ENCODE measurements around the gene SLC9A6. TPM values are rescaled to one million over a fixed set of nuclear protein-coding genes. Genes with fewer than 3 reads are reported as not detected.

The SLC9A6 gene
- total RNA-seq, 1 donor from 2014 or later: 24.2 TPM

DNA sequence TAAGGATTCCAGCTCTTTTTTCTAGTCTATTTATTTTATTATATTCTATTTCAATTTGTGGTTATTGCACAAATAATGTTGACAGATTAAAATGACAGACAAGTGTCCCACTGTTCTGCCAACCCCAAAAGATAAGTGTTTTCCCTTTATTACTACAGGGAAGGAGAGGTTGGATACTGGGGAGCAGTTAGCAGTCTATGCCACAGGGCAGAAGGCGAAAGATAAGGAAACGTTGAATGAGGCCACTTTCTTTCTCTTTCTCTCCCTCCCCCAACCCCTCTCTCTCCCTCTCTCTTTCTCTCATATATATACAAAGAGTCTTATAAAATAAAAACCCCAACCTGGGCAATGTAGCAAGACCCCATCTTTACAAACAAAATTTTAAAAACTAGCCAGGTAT, 31.6 kb downstream of the SLC9A6 start:
- no peak overlapping the region for H3K27ac Mint-ChIP-seq
- TF ChIP-seq CTCF (IDR thresholded peaks at IDR 0.05) (no peak), EZH2 (IDR thresholded peaks at IDR 0.05) (no peak), EZH2phosphoT487 (IDR thresholded peaks at IDR 0.05) (no peak)
- Histone ChIP-seq H3F3A (ENCODE audit: low read depth) (no peaks in the 10 kb centered on the region), H3K4me1 (no peaks in the 10 kb centered on the region), H3K36me3 (no peaks in the 10 kb centered on the region), H3K79me2 (ENCODE audit: low read depth) (no peaks in the 10 kb centered on the region), H3K27ac (no peak overlapping the region), H4K20me1 (ENCODE audit: low read depth) (no peaks in the 10 kb centered on the region), H3K9ac (no peak overlapping the region), H3K27me3 (no peaks in the 10 kb centered on the region), H3K9me3 (ENCODE audit: low read depth) (no peaks in the 10 kb centered on the region), H3K4me3 (no peak overlapping the region), H2AFZ (replicated peaks) (no peak overlapping the region), H3K4me2 (no peak overlapping the region)
- no peaks in the 10 kb centered on the region for H3K27me3 Mint-ChIP-seq (ENCODE audit: insufficient read depth, low read depth)
- no peak for DNase-seq (ENCODE audit: low spot score)
- no peak overlapping the region for H3K4me3 Mint-ChIP-seq
- H3K36me3 Mint-ChIP-seq: peaks cover 17% of the 10 kb centered on the region
- no peaks in the 10 kb centered on the region for H3K9me3 Mint-ChIP-seq
- peaks cover 5% of the 10 kb centered on the region for H3K4me1 Mint-ChIP-seq

DNA sequence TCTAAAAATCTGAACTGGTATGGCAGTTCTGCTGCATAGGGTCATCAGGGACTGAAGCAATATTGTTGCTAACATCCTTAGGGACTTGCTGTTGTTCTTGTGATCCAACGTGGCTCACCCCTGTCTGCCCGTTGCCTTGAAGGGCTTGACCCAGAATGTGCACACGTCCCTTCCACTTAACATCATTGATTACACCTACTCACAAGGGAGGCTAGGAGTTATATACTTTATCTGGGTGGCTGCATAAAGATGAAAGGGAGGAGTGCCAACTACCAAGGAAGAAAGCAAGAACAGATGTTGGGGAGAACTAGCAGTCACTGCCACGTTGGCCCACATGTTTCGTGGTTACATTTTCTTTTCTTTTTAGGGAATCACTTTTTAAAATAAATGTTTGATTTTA, 34.0 kb downstream of the SLC9A6 start:
- TF ChIP-seq EZH2phosphoT487 (IDR thresholded peaks at IDR 0.05) (no peak), EZH2 (IDR thresholded peaks at IDR 0.05) (no peak)
- peaks cover 15% of the 10 kb centered on the region for H3K36me3 Mint-ChIP-seq
- Histone ChIP-seq H3K4me3 (no peak overlapping the region), H4K20me1 (ENCODE audit: low read depth) (no peaks in the 10 kb centered on the region), H3K27me3 (no peaks in the 10 kb centered on the region), H3K27ac (no peak overlapping the region), H3F3A (ENCODE audit: low read depth) (no peaks in the 10 kb centered on the region), H3K36me3 (no peaks in the 10 kb centered on the region), H2AFZ (replicated peaks) (no peak overlapping the region), H3K4me2 (no peak overlapping the region), H3K4me1 (no peaks in the 10 kb centered on the region), H3K9ac (no peak overlapping the region), H3K79me2 (ENCODE audit: low read depth) (no peaks in the 10 kb centered on the region), H3K9me3 (ENCODE audit: low read depth) (no peaks in the 10 kb centered on the region)
- no peaks in the 10 kb centered on the region for H3K9me3 Mint-ChIP-seq
- no peak overlapping the region for H3K27ac Mint-ChIP-seq
- no peak for DNase-seq (ENCODE audit: low spot score)
- peaks cover 4% of the 10 kb centered on the region for H3K4me1 Mint-ChIP-seq
- peaks cover 3% of the 10 kb centered on the region for H3K27me3 Mint-ChIP-seq (ENCODE audit: insufficient read depth, low read depth)
- no peak overlapping the region for H3K4me3 Mint-ChIP-seq

GRCh38 chrX:136021160-136021559, 35.9 kb downstream of the SLC9A6 start:
- H3K36me3 ChIP-seq: no peaks in the 10 kb centered on the region
- H3K27me3 ChIP-seq: no peaks in the 10 kb centered on the region
- no peak for DNase-seq (ENCODE audit: low spot score)
- H3K27ac ChIP-seq: no peak overlapping the region
- H3K4me1 ChIP-seq: no peaks in the 10 kb centered on the region
- Mint-ChIP-seq H3K27me3 (ENCODE audit: insufficient read depth, low read depth) (peaks cover 3% of the 10 kb centered on the region), H3K9me3 (no peaks in the 10 kb centered on the region), H3K4me3 (no peak overlapping the region), H3K27ac (no peak overlapping the region), H3K4me1 (peaks cover 10% of the 10 kb centered on the region), H3K36me3 (peaks cover 12% of the 10 kb centered on the region)
- H2AFZ ChIP-seq (replicated peaks): no peak overlapping the region
- H3K79me2 ChIP-seq (ENCODE audit: low read depth): no peaks in the 10 kb centered on the region
- no peak overlapping the region for H3K9ac ChIP-seq
- H3F3A ChIP-seq (ENCODE audit: low read depth): no peaks in the 10 kb centered on the region
- H4K20me1 ChIP-seq (ENCODE audit: low read depth): no peaks in the 10 kb centered on the region
- H3K9me3 ChIP-seq (ENCODE audit: low read depth): peaks cover 3% of the 10 kb centered on the region
- no peak overlapping the region for H3K4me3 ChIP-seq
- no peak overlapping the region for H3K4me2 ChIP-seq
- TF ChIP-seq EZH2phosphoT487 (IDR thresholded peaks at IDR 0.05) (no peak), CTCF (IDR thresholded peaks at IDR 0.05) (no peak), EZH2 (IDR thresholded peaks at IDR 0.05) (no peak)

DNA sequence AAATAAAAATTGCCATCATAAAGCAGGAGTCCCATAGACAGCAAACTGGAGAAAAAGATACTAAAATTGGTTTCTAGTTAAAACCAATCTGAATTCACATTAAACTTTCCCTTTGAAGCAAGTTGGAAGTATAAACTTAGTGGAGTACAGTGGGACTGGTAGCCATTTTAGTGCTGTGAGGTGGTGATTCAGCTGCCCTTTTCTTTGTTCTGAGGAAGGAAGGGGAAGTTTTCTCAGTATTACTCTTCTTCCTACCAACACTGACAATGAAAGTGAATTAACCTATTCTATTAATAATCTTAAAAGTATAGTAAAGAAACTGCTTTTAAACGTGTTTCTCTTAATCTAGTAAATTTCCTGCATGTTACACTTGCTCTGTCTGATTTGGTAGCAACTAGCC, 36.7 kb downstream of the SLC9A6 start:
- H3K4me1 Mint-ChIP-seq: peaks cover 10% of the 10 kb centered on the region
- Histone ChIP-seq H3F3A (ENCODE audit: low read depth) (no peaks in the 10 kb centered on the region), H3K4me3 (no peak overlapping the region), H3K27me3 (no peaks in the 10 kb centered on the region), H4K20me1 (ENCODE audit: low read depth) (no peaks in the 10 kb centered on the region), H3K79me2 (ENCODE audit: low read depth) (no peaks in the 10 kb centered on the region), H3K27ac (no peak overlapping the region), H2AFZ (replicated peaks) (no peak overlapping the region), H3K9ac (no peak overlapping the region), H3K9me3 (ENCODE audit: low read depth) (peaks cover 3% of the 10 kb centered on the region), H3K4me2 (no peak overlapping the region), H3K36me3 (no peaks in the 10 kb centered on the region), H3K4me1 (no peaks in the 10 kb centered on the region)
- TF ChIP-seq CTCF (IDR thresholded peaks at IDR 0.05): no peak
- no peak for TF ChIP-seq EZH2phosphoT487 (IDR thresholded peaks at IDR 0.05)
- no peak for TF ChIP-seq EZH2 (IDR thresholded peaks at IDR 0.05)
- H3K36me3 Mint-ChIP-seq: peaks cover 12% of the 10 kb centered on the region
- peaks cover 3% of the 10 kb centered on the region for H3K27me3 Mint-ChIP-seq (ENCODE audit: insufficient read depth, low read depth)
- no peak for DNase-seq (ENCODE audit: low spot score)
- no peaks in the 10 kb centered on the region for H3K9me3 Mint-ChIP-seq
- no peak overlapping the region for H3K27ac Mint-ChIP-seq
- H3K4me3 Mint-ChIP-seq: no peak overlapping the region

Measured in neural progenitor cell (in vitro differentiated cells).